Body of pancreas (tissue), 4 donors: ENCODE data around the gene JAKMIP3.

Experiments used
- CTCF ChIP-seq, 7 experiments: fragments of 450-650 bp in 4 of 7; fragments of 200-600 bp in 3 of 7; sonication (generic) in 3 of 7; IDR thresholded peaks; one replicate each; pipeline ENCODE4 v1.5.1; 2016 to 2019; ENCODE audit warnings: antibody characterized with exemption in 7 of 7
- POLR2A ChIP-seq, 3 donors: fragments of 450-650 bp; IDR thresholded peaks; one replicate each; pipeline ENCODE4 v1.6.1; 2016; ENCODE audit warnings: antibody characterized with exemption in 3 of 3, mild to moderate bottlenecking in 2 of 3

GRCh38 chr10:132064082-132064755, 1.5 kb upstream of the JAKMIP3 start:
- no peak for TF ChIP-seq CTCF (IDR thresholded peaks at IDR 0.05)
- TF ChIP-seq POLR2A (IDR thresholded peaks at IDR 0.05), result no peak
